GM10266 (cell line): ENCODE data around the gene CCNB2.

Experiments
- DNase-seq: peaks from one replicate; pipeline ENCODE4 v3.0.0; 2012; ENCODE audit errors: extremely low spot score
- CTCF ChIP-seq: IDR thresholded peaks from 2 replicates; pipeline ENCODE4 v1.5.1; 2012; ENCODE audit warnings: mild to moderate bottlenecking, low read depth; ENCODE audit not compliant: control insufficient read depth, insufficient read depth; ENCODE audit errors: missing control alignments

The CCNB2 gene

DNA sequence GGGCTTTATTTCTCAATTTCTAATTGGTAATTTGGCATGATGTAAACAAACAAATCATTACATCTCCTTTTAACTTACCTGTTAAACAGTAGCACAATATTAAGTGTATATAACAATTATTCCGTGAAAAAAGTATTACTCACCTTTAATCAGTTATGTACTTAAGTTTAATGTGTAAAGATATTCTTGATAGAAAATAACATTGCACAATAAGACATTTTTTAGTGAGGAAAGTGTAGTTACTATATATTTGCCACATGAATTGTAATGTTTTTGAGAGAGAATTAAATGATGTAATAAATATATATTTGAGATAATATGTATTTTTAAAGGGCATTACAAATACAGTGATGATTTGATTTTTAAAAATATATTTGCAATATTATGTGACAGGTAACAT lies 10.9 kb upstream of the CCNB2 start:
- DNase-seq = no peak
- TF ChIP-seq CTCF = no peak

- DNase-seq = no peak
Observed at GRCh38 chr15:59096429-59096828, 8.5 kb upstream of the CCNB2 start.

GRCh38 chr15:59099162-59099685 lies 5.7 kb upstream of the CCNB2 start:
- TF ChIP-seq CTCF = no peak
- DNase-seq = no peak

More at GRCh38 chr15:59096429-59096828, 8.5 kb upstream of the CCNB2 start:
- TF ChIP-seq CTCF = no peak

DNA sequence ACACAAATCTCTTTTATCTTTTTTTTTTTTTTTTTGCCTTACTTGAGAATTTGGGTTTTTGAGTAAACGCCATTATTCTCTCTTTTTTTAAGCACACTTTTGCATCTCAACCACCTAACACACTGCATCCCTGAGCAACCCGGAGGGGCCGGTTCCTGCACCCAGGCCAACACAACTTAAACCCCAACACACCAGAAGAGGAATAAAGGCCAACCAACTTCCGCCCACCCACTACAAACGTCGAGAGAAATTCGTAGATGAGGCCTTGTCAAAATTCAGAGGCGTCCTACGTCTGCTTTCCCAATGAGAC lies 389 bp upstream of the CCNB2 start:
- no peak for DNase-seq
- TF ChIP-seq CTCF = no peak

- no peak for DNase-seq
- peak; percentile 19 for TF ChIP-seq CTCF
Observed at GRCh38 chr15:59105854-59106253, 908 bp downstream of the CCNB2 start.

DNA sequence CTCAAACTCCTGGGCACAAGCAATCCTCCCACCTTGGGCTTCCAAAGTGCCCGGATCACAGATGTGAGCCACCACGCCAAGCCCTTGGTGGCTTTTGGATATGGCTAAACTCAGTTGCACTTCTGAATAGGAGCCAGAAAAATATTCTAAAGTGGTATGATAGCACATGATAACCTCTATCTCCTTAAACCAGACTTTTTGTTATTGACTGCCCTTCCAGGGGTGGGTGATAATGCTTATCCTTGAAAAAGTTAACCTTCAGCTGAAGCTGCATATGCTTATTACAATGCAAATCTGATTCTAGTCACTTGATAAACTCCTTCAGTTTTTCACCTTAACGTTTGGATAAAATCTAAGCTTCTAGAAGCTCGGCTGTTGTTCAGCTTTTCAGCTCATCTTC lies 6.3 kb downstream of the CCNB2 start:
- no peak for TF ChIP-seq CTCF

DNA sequence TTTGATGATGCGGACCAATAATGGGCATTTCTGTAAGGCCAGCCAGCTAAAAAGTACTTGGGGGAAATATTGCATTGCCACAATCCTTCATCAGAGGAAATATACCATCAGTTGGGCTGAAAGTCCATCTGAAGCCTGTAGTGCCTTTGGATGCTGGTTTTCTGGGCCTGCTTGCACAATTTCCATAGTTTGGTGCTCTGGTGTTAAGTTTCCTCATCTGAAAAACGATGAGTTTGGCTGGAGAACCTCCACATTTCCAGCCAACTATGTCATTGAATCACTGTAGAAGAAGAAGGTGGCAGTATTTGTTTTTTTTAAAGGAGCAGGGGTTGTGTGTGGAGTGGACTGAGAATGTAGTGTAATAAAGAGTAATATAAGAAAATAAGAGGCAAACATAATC lies 10.1 kb downstream of the CCNB2 start:
- DNase-seq = no peak
- no peak for TF ChIP-seq CTCF

More for the DNA sequence above, 6.3 kb downstream of the CCNB2 start:
- DNase-seq = no peak

GRCh38 chr15:59116141-59116540 lies 11.2 kb downstream of the CCNB2 start:
- no peak for DNase-seq
- TF ChIP-seq CTCF = no peak
